SK-N-MC (cell line): ENCODE results near the gene SSC4D.

Experiments used
- EZH2 ChIP-seq: fragments of 200-600 bp; sonication (generic); IDR thresholded peaks from one replicate; pipeline ENCODE4 v1.6.1; 2017; ENCODE audit warnings: antibody characterized with exemption
- FOXP2 ChIP-seq: optimal IDR thresholded peaks from 2 replicates; pipeline ENCODE3; 2011; ENCODE audit warnings: mild to moderate bottlenecking, moderate library complexity; ENCODE audit not compliant: insufficient read depth; ENCODE audit errors: extremely low read length, control extremely low read depth
- POLR2AphosphoS5 ChIP-seq: IDR thresholded peaks from 2 replicates; pipeline ENCODE4 v1.6.1; 2012; ENCODE audit warnings: mild to moderate bottlenecking, low read depth, low read length, borderline replicate concordance

DNA sequence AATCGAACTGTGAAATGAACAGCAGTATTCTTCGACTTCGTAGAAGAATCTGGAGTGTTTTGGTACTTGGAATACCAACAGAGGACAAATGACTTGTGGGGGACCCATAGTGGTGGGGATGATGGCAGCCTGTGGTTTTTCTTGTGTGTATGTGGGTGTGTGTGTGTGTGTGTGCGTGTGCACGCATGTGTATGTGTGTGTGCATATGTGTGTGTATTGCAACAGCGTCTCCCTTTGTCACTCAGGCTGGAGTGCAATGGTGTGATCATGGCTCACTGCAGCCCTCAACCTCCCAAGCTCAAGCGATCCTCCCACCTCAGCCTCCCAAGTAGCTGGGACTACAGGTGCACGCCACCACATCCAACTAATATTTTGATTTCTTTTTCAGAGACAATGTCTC lies 41.3 kb downstream of the SSC4D start:
- TF ChIP-seq EZH2 (no peak), POLR2AphosphoS5 (no peak), FOXP2 (no peak)
